ENCODE measurements around the gene HJV.

Gene HJV

GRCh38 chr1:146036965-146037646 lies 15.6 kb upstream of the HJV start:
- no peak; the same call in 1 of the 2 replicates for TF ChIP-seq CTCF (conservative IDR thresholded peaks at IDR 0.05; ENCODE audit: low read depth, low read length)
- H2AFZ ChIP-seq (ENCODE audit: low read depth), result peak overlapping the region; percentile 88
- H3K4me1 ChIP-seq (ENCODE audit: low read depth, poor library complexity, severe bottlenecking), result peaks cover 37% of the 10 kb centered on the region
- H3K9ac ChIP-seq, result peak overlapping the region; percentile 82
- H3K4me3 ChIP-seq (IDR thresholded peaks at IDR 0.05; ENCODE audit: insufficient read depth, low read depth, low read length), result peak overlapping the region; percentile 98
- no peaks in the 10 kb centered on the region for H4K20me1 ChIP-seq (ENCODE audit: insufficient read depth)
- H3K27ac ChIP-seq, result peak overlapping the region; percentile 82
- no peaks in the 10 kb centered on the region for H3K27me3 ChIP-seq (ENCODE audit: insufficient read depth, low read depth)
- H3K36me3 ChIP-seq (ENCODE audit: insufficient read depth), result no peaks in the 10 kb centered on the region
- H3K79me2 ChIP-seq (ENCODE audit: insufficient read depth, low read depth), result no peaks in the 10 kb centered on the region
- peak overlapping the region; percentile 63 for H3K4me2 ChIP-seq

GRCh38 chr1:146036241-146036964 lies 14.9 kb upstream of the HJV start:
- TF ChIP-seq CTCF (conservative IDR thresholded peaks at IDR 0.05; ENCODE audit: low read depth, low read length), result peak; percentile 21; the same call in 1 of the 2 replicates
- Histone ChIP-seq H3K79me2 (ENCODE audit: insufficient read depth, low read depth) (no peaks in the 10 kb centered on the region), H2AFZ (ENCODE audit: low read depth) (peak overlapping the region; percentile 20; the same call in 1 of the 2 replicates), H3K27me3 (ENCODE audit: insufficient read depth, low read depth) (no peaks in the 10 kb centered on the region), H3K27ac (peak overlapping the region; percentile 16; the same call in 1 of the 2 replicates), H3K4me2 (peak overlapping the region; percentile 63), H4K20me1 (ENCODE audit: insufficient read depth) (no peaks in the 10 kb centered on the region), H3K36me3 (ENCODE audit: insufficient read depth) (no peaks in the 10 kb centered on the region), H3K4me3 (IDR thresholded peaks at IDR 0.05; ENCODE audit: insufficient read depth, low read depth, low read length) (peak overlapping the region; percentile 64), H3K4me1 (ENCODE audit: low read depth, poor library complexity, severe bottlenecking) (peaks cover 44% of the 10 kb centered on the region), H3K9ac (peak overlapping the region; percentile 1; the same call in 1 of the 2 replicates)

- Histone ChIP-seq H3K4me3 (IDR thresholded peaks at IDR 0.05; ENCODE audit: insufficient read depth, low read depth, low read length) (peak overlapping the region; percentile 95), H3K27ac (peak overlapping the region; percentile 59), H3K36me3 (ENCODE audit: insufficient read depth) (no peaks in the 10 kb centered on the region), H3K79me2 (ENCODE audit: insufficient read depth, low read depth) (no peaks in the 10 kb centered on the region), H3K4me1 (ENCODE audit: low read depth, poor library complexity, severe bottlenecking) (peaks cover 44% of the 10 kb centered on the region), H3K27me3 (ENCODE audit: insufficient read depth, low read depth) (no peaks in the 10 kb centered on the region), H2AFZ (ENCODE audit: low read depth) (peak overlapping the region; percentile 88), H4K20me1 (ENCODE audit: insufficient read depth) (no peaks in the 10 kb centered on the region), H3K9ac (peak overlapping the region; percentile 33), H3K4me2 (peak overlapping the region; percentile 64)
- no peak for TF ChIP-seq CTCF (conservative IDR thresholded peaks at IDR 0.05; ENCODE audit: low read depth, low read length)
These were observed 13.5 kb upstream of the HJV start for GRCh38 chr1:146035048-146035423.

- Histone ChIP-seq H3K4me2 (peak overlapping the region; percentile 1; the same call in 1 of the 2 replicates), H2AFZ (ENCODE audit: low read depth) (peak overlapping the region; percentile 23)
- TF ChIP-seq CTCF (conservative IDR thresholded peaks at IDR 0.05; ENCODE audit: low read depth, low read length), result peak; percentile 98
These were observed 11.2 kb upstream of the HJV start for GRCh38 chr1:146032631-146033219.

More at GRCh38 chr1:146032631-146033219, 11.2 kb upstream of the HJV start:
- Histone ChIP-seq H3K36me3 (ENCODE audit: insufficient read depth) (no peaks in the 10 kb centered on the region), H3K79me2 (ENCODE audit: insufficient read depth, low read depth) (no peaks in the 10 kb centered on the region), H3K4me1 (ENCODE audit: low read depth, poor library complexity, severe bottlenecking) (peaks cover 41% of the 10 kb centered on the region), H3K9ac (no peak overlapping the region), H4K20me1 (ENCODE audit: insufficient read depth) (no peaks in the 10 kb centered on the region), H3K27me3 (ENCODE audit: insufficient read depth, low read depth) (no peaks in the 10 kb centered on the region), H3K27ac (no peak overlapping the region), H3K4me3 (IDR thresholded peaks at IDR 0.05; ENCODE audit: insufficient read depth, low read depth, low read length) (no peak overlapping the region)

Measured in KMS-11 (cell line).